HepG2 (cell line): ENCODE results near the gene SUSD6. TPM values are rescaled to one million over a fixed set of nuclear protein-coding genes. Genes with fewer than 3 reads are reported as not detected.
A peak's percentile ranks its signal among the peaks of the same experiment; 100 is the strongest.

ENCODE experiments used
- AHR ChIP-seq: IDR thresholded peaks from 2 replicates; pipeline ENCODE4 v1.6.1; 2018; ENCODE audit warnings: missing genetic modification reagents, missing compliant biosample characterization
- ARNTL ChIP-seq: sonication (generic); formaldehyde crosslinking; IDR thresholded peaks from 2 replicates; pipeline ENCODE4 v1.4.0; 2020; ENCODE audit warnings: mild to moderate bottlenecking, missing genetic modification reagents
- BRD4 ChIP-seq: sonication (generic); formaldehyde crosslinking; IDR thresholded peaks from 2 replicates; pipeline ENCODE4 v1.4.0; 2020; ENCODE audit warnings: missing genetic modification reagents
- CENPX ChIP-seq: sonication (generic); formaldehyde crosslinking; IDR thresholded peaks from 2 replicates; pipeline ENCODE4 v1.9.0; 2021; ENCODE audit warnings: mild to moderate bottlenecking, missing genetic modification reagents, moderate library complexity
- ETV6 ChIP-seq: sonication (generic); formaldehyde crosslinking; conservative IDR thresholded peaks from 2 replicates; pipeline ENCODE4 v1.4.0; 2020; ENCODE audit warnings: missing genetic modification reagents
- JUND ChIP-seq: sonication (generic); formaldehyde crosslinking; IDR thresholded peaks from 2 replicates; pipeline ENCODE4 v1.8.0; 2022; ENCODE audit warnings: mild to moderate bottlenecking, missing genetic modification reagents
- MED8 ChIP-seq: sonication (generic); formaldehyde crosslinking; IDR thresholded peaks from 2 replicates; pipeline ENCODE4 v1.8.1; 2023; ENCODE audit warnings: mild to moderate bottlenecking, missing genetic modification reagents; ENCODE audit not compliant: insufficient replicate concordance
- PAX8 ChIP-seq: sonication (generic); formaldehyde crosslinking; IDR thresholded peaks from 2 replicates; pipeline ENCODE4 v1.8.0; 2022; ENCODE audit warnings: mild to moderate bottlenecking, missing genetic modification reagents, borderline replicate concordance
- PHB2 ChIP-seq: fragments of 450-650 bp; IDR thresholded peaks from 2 replicates; pipeline ENCODE4 v1.6.1; 2018; ENCODE audit not compliant: partially characterized antibody
- PTBP1 ChIP-seq: fragments of 200-400 bp; formaldehyde crosslinking; IDR thresholded peaks from 2 replicates; pipeline ENCODE4 v1.6.1; 2018; ENCODE audit warnings: low read length, low read depth; ENCODE audit not compliant: poor library complexity, severe bottlenecking
- RFX1 ChIP-seq: fragments of 450-650 bp; IDR thresholded peaks from 2 replicates; pipeline ENCODE4 v1.6.1; 2017
- STAG1 ChIP-seq: sonication (generic); formaldehyde crosslinking; IDR thresholded peaks from 2 replicates; pipeline ENCODE4 v1.4.0; 2020; ENCODE audit warnings: missing genetic modification reagents
- SUZ12 ChIP-seq: fragments of 150-350 bp; IDR thresholded peaks from 2 replicates; pipeline ENCODE4 v1.6.1; 2014; ENCODE audit warnings: low read depth, low read length
- TSC22D2 ChIP-seq: sonication (generic); formaldehyde crosslinking; IDR thresholded peaks from 2 replicates; pipeline ENCODE4 v1.5.1; 2020; ENCODE audit warnings: missing genetic modification reagents, mild to moderate bottlenecking, borderline replicate concordance
- ZNF160 ChIP-seq: sonication (generic); formaldehyde crosslinking; IDR thresholded peaks from 2 replicates; pipeline ENCODE4 v1.8.0; 2022; ENCODE audit warnings: mild to moderate bottlenecking, inconsistent platforms, missing genetic modification reagents
- ZNF274 ChIP-seq: sonication (generic); formaldehyde crosslinking; IDR thresholded peaks from 2 replicates; pipeline ENCODE4 v1.5.1; 2020; ENCODE audit warnings: mild to moderate bottlenecking, missing genetic modification reagents
- ZNF383 ChIP-seq: sonication (generic); formaldehyde crosslinking; IDR thresholded peaks from 2 replicates; pipeline ENCODE4 v1.4.0; 2020; ENCODE audit warnings: missing genetic modification reagents, mild to moderate bottlenecking, borderline replicate concordance
- ZNF510 ChIP-seq: sonication (generic); formaldehyde crosslinking; IDR thresholded peaks from 2 replicates; pipeline ENCODE4 v1.4.0; 2020; ENCODE audit warnings: low read depth, mild to moderate bottlenecking, missing genetic modification reagents
- ZNF549 ChIP-seq: sonication (generic); formaldehyde crosslinking; IDR thresholded peaks from 2 replicates; pipeline ENCODE4 v1.5.0; 2020; ENCODE audit warnings: missing genetic modification reagents
- ZNF652 ChIP-seq: IDR thresholded peaks from 2 replicates; pipeline ENCODE4 v1.6.1; 2016; ENCODE audit warnings: low read depth, borderline replicate concordance
- ZNF670 ChIP-seq: sonication (generic); formaldehyde crosslinking; IDR thresholded peaks from 2 replicates; pipeline ENCODE4 v1.8.0; 2022; ENCODE audit warnings: mild to moderate bottlenecking, missing genetic modification reagents, borderline replicate concordance
- ZNF841 ChIP-seq: sonication (generic); formaldehyde crosslinking; IDR thresholded peaks from 2 replicates; pipeline ENCODE4 v1.8.1; 2023; ENCODE audit warnings: missing genetic modification reagents, borderline replicate concordance
- ZSCAN31 ChIP-seq: sonication (generic); formaldehyde crosslinking; IDR thresholded peaks from 2 replicates; pipeline ENCODE4 v1.5.0; 2020; ENCODE audit warnings: low read depth, mild to moderate bottlenecking, missing genetic modification reagents
- polyA plus RNA-seq, 8 experiments: library from polyadenylated mRNA; depleted of rRNA in 3 of 8; stranded (reverse) in 7 of 8; unstranded in 1 of 8; fragments of >200 nt; fragmentation: Illumina TruSeq in 4 of 8; extraction: Trizol in 4 of 8; gene quantifications; 2 replicates each; pipeline versions ENCODE4 v1.2.1 to v1.2.3, GENCODE V29; 2011 to 2016; ENCODE audit warnings: low read depth in 4 of 8, missing spikeins in 1 of 8, mixed read lengths in 1 of 8; ENCODE audit not compliant: insufficient read depth in 1 of 8
- total RNA-seq, 5 experiments: library from RNA; depleted of rRNA; stranded (reverse); fragments of >200 nt; fragmentation: Illumina TruSeq; extraction: Trizol; gene quantifications; 2 replicates each; pipeline ENCODE4 v1.2.3, GENCODE V29; 2016; ENCODE audit warnings: low read depth in 1 of 5
- TF ChIP-seq, protein P1 (sequence below): sonication (generic); formaldehyde crosslinking; IDR thresholded peaks from 2 replicates; pipeline ENCODE4 v1.4.0; 2020; ENCODE audit warnings: missing genetic modification reagents, low read depth, mild to moderate bottlenecking, borderline replicate concordance
- TF ChIP-seq, protein P2 (sequence below): sonication (generic); formaldehyde crosslinking; IDR thresholded peaks from 2 replicates; pipeline ENCODE4 v1.4.0; 2020; ENCODE audit warnings: low read depth, mild to moderate bottlenecking, missing genetic modification reagents
- TF ChIP-seq, protein P3 (sequence below): sonication (generic); formaldehyde crosslinking; IDR thresholded peaks from 2 replicates; pipeline ENCODE4 v1.4.0; 2020; ENCODE audit warnings: missing genetic modification reagents
- TF ChIP-seq, protein P4 (sequence below): IDR thresholded peaks from 2 replicates; pipeline ENCODE4 v1.6.1; 2016; ENCODE audit warnings: mild to moderate bottlenecking

SUSD6 gene
- total and polyA plus RNA-seq, 2 of the 13 experiments (the other 11 are each of a cell fraction or from before 2014, with no cell fraction given) = 7.2 to 7.4 TPM

DNA sequence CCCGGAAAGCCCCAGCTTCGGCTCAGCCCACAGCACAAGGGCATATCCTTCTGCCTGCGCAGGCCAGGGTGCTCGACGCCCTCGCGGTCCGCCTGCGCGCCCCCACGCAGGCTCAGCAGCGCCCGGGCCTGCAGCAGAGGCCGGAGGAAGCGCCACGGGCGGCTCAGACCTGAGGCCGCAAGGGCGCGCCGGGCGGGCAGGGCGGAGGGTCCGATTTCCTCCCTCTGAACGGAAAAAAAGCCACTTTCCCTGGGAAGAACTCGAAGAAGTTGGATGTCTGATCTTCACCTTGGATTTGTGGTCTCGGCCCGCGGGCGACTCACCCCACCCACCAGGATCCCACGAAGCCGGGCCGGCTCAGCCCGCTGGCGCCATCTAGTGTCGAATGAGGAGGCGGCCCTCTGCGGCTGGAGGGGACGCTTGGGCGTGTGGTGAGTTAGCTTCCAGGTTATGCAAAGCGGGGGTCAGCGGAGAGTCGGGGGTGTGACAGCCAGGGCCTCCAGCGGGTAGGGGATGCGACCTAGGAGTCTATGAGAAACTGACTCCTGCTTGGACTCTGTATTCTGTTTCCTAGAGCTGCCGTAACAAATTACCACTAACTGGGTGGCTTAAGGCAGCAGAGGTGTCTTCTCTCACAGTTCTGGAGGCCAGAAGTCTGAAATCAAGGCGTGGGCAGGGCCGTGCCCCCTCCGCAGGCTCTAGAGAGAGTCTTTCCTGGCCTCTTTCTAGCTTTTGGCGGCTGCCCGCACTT, 115.5 kb downstream of the SUSD6 start (continued):
- TF ChIP-seq, protein P1, sequence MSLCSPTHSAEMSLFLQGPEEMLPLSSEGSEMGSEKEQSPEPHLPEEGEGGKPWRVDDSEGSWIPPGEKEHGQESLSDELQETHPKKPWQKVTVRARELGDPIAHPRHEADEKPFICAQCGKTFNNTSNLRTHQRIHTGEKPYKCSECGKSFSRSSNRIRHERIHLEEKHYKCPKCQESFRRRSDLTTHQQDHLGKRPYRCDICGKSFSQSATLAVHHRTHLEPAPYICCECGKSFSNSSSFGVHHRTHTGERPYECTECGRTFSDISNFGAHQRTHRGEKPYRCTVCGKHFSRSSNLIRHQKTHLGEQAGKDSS (CRISPR knock-in tag) = no peak
- 0 out of 2 replicates have a peak, but pooled peaks have one; percentile 78 for TF ChIP-seq AHR (CRISPR knock-in tag)
- TF ChIP-seq, protein P2, sequence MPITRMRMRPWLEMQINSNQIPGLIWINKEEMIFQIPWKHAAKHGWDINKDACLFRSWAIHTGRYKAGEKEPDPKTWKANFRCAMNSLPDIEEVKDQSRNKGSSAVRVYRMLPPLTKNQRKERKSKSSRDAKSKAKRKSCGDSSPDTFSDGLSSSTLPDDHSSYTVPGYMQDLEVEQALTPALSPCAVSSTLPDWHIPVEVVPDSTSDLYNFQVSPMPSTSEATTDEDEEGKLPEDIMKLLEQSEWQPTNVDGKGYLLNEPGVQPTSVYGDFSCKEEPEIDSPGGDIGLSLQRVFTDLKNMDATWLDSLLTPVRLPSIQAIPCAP (CRISPR knock-in tag) = no peak
- no peak for TF ChIP-seq ZNF274
- no peak for TF ChIP-seq ZNF841
- no peak for TF ChIP-seq BRD4
- no peak for TF ChIP-seq CENPX
- TF ChIP-seq STAG1 = peak; percentile 100
- TF ChIP-seq PHB2 = no peak
- no peak for TF ChIP-seq ETV6
- no peak for TF ChIP-seq ARNTL (CRISPR knock-in tag)
- TF ChIP-seq PAX8 (CRISPR knock-in tag) = no peak
- TF ChIP-seq ZNF670 (CRISPR knock-in tag) = no peak
- no peak for TF ChIP-seq PTBP1
- no peak for TF ChIP-seq ZNF549 (CRISPR knock-in tag)
- TF ChIP-seq ZNF510 (CRISPR knock-in tag) = no peak
- TF ChIP-seq, protein P3, sequence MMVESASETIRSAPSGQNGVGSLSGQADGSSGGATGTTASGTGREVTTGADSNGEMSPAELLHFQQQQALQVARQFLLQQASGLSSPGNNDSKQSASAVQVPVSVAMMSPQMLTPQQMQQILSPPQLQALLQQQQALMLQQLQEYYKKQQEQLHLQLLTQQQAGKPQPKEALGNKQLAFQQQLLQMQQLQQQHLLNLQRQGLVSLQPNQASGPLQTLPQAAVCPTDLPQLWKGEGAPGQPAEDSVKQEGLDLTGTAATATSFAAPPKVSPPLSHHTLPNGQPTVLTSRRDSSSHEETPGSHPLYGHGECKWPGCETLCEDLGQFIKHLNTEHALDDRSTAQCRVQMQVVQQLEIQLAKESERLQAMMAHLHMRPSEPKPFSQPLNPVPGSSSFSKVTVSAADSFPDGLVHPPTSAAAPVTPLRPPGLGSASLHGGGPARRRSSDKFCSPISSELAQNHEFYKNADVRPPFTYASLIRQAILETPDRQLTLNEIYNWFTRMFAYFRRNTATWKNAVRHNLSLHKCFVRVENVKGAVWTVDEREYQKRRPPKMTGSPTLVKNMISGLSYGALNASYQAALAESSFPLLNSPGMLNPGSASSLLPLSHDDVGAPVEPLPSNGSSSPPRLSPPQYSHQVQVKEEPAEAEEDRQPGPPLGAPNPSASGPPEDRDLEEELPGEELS (CRISPR knock-in tag) = no peak
- TF ChIP-seq ZSCAN31 = peak; percentile 60; the same call in 1 of the 2 replicates
- TF ChIP-seq ZNF160 (CRISPR knock-in tag) = no peak
- no peak for TF ChIP-seq RFX1
- TF ChIP-seq, protein P4, sequence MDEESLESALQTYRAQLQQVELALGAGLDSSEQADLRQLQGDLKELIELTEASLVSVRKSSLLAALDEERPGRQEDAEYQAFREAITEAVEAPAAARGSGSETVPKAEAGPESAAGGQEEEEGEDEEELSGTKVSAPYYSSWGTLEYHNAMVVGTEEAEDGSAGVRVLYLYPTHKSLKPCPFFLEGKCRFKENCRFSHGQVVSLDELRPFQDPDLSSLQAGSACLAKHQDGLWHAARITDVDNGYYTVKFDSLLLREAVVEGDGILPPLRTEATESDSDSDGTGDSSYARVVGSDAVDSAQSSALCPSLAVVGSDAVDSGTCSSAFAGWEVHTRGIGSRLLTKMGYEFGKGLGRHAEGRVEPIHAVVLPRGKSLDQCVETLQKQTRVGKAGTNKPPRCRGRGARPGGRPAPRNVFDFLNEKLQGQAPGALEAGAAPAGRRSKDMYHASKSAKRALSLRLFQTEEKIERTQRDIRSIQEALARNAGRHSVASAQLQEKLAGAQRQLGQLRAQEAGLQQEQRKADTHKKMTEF = peak; percentile 44; the same call in 1 of the 2 replicates
- no peak for TF ChIP-seq ZNF652 (CRISPR knock-in tag)
- no peak for TF ChIP-seq ZNF383 (CRISPR knock-in tag)
- no peak for TF ChIP-seq MED8 (CRISPR knock-in tag)
- no peak for TF ChIP-seq TSC22D2 (CRISPR knock-in tag)
- TF ChIP-seq SUZ12 = no peak
- TF ChIP-seq JUND (CRISPR knock-in tag) = no peak
